GM12865 (cell line): Measurements from ENCODE around the gene TBX18.

Experiments
- DNase-seq: peaks from one replicate; pipeline ENCODE4 v3.0.0; 2010; ENCODE audit warnings: low read depth
- H3K4me3 ChIP-seq: 2 replicates; pipeline ENCODE4 v1.5.1; 2011; ENCODE audit warnings: mild to moderate bottlenecking, low read depth, low read length, control low read depth
- TF ChIP-seq, protein P1 (sequence below): IDR thresholded peaks from 2 replicates; pipeline ENCODE4 v1.5.1; 2011; ENCODE audit warnings: low read length, control low read depth, low read depth, inconsistent platforms; ENCODE audit not compliant: insufficient read depth; ENCODE audit errors: missing control alignments

TBX18 gene

DNA sequence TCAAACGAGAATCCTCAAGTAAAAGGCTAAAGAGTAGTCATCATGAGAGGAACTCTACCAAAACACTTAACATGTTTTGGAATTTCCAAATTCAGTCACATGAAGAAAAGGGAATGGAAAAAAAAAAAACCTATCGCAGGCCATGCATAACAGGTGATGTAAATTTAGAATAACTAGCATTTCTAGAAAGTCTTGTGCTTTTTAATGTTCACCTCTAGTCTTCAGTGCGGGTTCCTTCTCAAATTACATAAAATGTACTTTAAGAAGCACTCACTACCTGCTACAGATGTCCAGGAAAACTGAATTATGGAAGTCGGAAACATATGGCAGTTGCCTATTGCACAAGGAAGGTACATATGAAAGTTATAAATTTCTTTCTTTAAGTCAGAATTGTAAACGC lies 6.1 kb upstream of the TBX18 start:
- DNase-seq: no peak
- no peak overlapping the region for H3K4me3 ChIP-seq
- TF ChIP-seq, protein P1, sequence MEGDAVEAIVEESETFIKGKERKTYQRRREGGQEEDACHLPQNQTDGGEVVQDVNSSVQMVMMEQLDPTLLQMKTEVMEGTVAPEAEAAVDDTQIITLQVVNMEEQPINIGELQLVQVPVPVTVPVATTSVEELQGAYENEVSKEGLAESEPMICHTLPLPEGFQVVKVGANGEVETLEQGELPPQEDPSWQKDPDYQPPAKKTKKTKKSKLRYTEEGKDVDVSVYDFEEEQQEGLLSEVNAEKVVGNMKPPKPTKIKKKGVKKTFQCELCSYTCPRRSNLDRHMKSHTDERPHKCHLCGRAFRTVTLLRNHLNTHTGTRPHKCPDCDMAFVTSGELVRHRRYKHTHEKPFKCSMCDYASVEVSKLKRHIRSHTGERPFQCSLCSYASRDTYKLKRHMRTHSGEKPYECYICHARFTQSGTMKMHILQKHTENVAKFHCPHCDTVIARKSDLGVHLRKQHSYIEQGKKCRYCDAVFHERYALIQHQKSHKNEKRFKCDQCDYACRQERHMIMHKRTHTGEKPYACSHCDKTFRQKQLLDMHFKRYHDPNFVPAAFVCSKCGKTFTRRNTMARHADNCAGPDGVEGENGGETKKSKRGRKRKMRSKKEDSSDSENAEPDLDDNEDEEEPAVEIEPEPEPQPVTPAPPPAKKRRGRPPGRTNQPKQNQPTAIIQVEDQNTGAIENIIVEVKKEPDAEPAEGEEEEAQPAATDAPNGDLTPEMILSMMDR: no peak

DNA sequence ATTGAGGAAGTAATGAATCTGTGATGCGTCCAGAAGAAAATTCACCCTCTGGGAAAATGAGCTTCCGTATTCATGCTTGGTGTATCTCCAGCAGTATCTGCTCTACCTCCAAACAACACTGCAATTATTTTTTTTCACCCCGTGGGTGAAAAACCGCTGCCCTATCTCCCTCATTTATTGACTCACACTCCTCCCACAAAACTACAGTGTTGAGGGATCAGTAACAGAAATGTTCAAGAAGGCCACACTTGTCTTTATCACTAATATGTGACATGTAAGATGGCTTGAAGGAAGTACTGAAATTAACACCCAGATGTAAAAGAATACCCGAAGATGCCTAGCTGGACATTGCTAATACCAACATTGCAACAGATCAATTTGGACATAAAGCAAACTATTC lies 4.9 kb upstream of the TBX18 start:
- TF ChIP-seq, protein P1: no peak
- H3K4me3 ChIP-seq: no peak overlapping the region
- DNase-seq: no peak

DNA sequence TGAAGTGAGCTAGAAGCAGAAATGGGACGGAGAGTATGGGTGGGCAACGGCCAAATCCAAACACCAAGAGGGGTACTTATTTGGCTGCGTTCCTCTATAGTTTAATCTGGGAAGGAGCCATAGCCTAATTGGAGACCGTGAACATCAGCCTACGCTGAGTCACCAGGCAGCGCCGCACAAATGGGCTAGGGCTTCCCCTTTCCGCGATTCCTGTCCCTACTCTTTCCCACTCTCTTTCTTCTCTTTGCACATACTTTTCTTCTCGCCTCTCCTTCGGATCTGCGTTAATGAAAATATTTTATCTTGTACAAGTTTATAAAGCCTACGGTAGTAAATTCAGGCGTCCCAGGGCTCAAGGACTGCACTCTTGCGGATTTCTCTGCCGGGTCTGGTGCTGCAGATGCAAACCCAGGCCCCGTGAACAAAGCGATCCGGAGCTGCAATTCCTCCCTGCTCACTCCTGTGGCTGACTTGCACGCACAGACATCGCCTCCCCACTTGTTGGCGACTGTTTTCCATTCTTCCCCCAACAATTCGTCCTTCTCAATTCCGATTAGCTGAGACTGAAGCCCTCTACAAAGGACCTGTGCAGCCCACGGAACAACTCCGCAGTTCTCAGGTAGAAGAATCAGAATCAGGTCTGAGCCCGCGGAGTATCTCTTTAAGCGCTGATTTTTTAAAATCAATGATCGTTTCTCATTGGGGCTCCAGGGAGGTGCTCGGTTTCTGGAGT lies 4.2 kb upstream of the TBX18 start:
- H3K4me3 ChIP-seq: no peak overlapping the region
- TF ChIP-seq, protein P1: no peak
- DNase-seq: no peak

DNA sequence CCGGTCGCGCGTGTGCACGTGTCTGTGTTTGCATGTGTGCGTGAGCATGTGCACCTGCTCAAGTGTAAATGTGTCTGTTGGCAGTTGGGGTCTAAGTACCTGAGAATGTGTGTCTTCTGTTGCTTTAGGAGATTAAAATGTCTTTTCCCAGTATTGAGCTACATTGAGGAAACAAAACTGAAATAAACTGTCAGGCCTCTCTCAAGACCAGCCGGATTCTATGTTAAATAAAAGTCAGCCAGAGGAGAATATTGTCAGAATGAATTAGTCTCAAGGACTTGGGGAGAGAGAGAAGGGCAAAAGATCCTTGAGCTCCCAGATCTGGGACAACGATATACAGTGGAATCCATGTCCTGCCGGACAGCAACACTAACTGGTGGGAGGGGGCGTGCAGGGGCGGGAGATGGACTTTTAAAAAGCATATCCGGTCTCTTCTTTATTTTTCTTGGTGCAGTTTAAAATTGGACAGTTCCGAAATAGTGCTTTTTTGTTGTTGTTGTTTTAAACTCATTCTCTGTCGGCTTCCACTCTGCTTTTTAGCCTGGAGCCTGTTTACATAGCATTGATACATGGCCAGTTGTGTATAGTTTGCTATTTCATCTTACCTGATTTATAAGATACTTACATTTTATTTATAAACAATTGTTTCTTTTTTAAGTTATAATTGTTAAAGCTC lies 3.3 kb upstream of the TBX18 start:
- no peak overlapping the region for H3K4me3 ChIP-seq
- TF ChIP-seq, protein P1: no peak
- DNase-seq: no peak

DNA sequence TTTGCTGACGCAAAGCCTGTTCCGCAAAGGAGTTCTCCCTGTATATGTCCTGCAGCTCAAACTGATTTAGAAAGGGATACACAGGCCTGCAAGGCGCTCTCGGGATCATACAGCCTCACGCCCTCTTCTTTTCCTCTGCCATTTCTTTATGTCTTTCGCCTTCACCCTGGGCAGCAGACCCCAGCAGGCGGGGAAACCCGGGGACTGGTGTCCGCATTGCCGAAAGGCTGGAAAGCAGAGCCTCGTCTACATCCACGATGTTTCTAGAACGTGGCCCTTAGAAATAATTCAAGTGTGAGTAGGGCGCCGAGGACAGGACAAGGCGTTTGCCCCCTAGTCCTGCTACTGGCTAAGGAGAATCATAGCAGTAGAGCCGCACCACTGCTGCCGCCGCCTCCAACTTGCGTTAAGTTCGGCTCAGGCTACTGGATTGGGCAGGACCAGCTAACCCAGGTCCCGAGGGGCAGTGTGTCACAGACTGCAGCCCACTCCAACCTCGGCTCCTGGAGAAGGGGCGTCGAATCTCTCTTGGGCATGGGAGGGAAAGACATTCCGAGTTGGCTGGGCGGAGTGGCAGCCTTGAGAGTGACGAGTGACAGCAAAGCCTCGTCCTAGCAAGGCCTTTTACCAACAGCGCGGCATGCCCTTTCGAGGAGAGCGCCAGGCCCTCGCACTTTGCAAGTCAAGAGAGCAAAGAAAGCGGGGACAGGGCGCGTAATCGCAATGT lies 2.6 kb upstream of the TBX18 start:
- no peak for DNase-seq
- TF ChIP-seq, protein P1: no peak
- no peak overlapping the region for H3K4me3 ChIP-seq

DNA sequence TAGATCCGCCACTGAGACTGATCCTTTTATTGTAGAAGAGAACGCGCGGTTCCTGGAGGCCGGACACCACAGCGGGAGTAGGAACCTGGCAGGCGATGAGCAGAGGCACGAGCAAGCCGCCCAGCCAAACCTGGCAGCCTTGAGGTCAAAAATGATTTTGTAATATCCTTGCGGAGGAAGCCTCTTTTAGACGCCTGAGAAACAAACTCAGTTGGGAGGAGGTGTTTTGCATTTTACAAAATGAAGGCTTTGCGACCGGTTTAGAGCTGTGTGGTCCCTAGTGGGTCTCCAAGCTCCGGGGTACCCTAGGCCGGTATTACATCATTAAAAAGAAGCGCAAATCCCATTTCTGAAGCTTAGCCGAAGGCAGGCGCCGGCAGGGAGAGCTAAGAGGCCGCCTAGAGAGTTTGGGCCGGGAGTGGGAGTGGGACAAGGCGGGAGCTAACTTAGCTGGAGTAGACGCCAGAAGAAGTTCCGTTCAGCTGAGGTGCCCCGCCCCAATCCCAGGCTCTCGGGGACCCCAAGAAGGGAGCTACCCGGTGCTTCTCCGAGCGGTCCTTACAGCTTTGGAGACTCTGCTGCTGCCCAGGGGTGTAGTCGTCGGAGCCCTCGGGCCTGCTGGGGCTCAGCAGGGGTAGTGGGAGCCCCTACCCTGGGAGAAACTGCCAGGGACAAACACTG lies 1.9 kb upstream of the TBX18 start:
- TF ChIP-seq, protein P1: no peak
- DNase-seq: no peak
- no peak overlapping the region for H3K4me3 ChIP-seq
